Stomach (tissue), 9 donors: ENCODE measurements around the gene PHLDB1. TPM values are rescaled to one million over a fixed set of nuclear protein-coding genes. Genes with fewer than 3 reads are reported as not detected.

Experiments used
- DNase-seq, 2 donors: peaks; one replicate each; pipeline versions ENCODE4 v3.0.0 to v3.0.0-alpha.2; 2013 to 2019
- H3K27ac ChIP-seq, 5 donors: fragments of 200-600 bp in 4 of 5; sonication (generic) in 4 of 5; one replicate each; pipeline ENCODE4 v1.5.1; 2013 to 2019; ENCODE audit warnings: mild to moderate bottlenecking in 1 of 5, moderate library complexity in 1 of 5
- H3K27me3 ChIP-seq, 3 donors: fragments of 200-600 bp; sonication (generic); one replicate each; pipeline ENCODE4 v1.5.1; 2017 to 2019; ENCODE audit warnings: mixed run types in 1 of 3
- H3K36me3 ChIP-seq, 4 donors: fragments of 200-600 bp; sonication (generic); 1 replicate in 3 of 4; 2 replicates in 1 of 4; pipeline ENCODE4 v1.5.1; 2016 to 2019
- H3K4me1 ChIP-seq, 4 donors: fragments of 200-600 bp; sonication (generic); one replicate each; pipeline ENCODE4 v1.5.1; 2016 to 2019
- H3K4me3 ChIP-seq, 4 donors: fragments of 200-600 bp; sonication (generic) in 3 of 4; one replicate each; pipeline ENCODE4 v1.5.1; 2016 to 2019; ENCODE audit warnings: mild to moderate bottlenecking in 1 of 4
- H3K9me3 ChIP-seq, 4 donors: fragments of 200-600 bp; sonication (generic); one replicate each; pipeline ENCODE4 v1.5.1; 2016 to 2019
- EP300 ChIP-seq: sonication (generic); formaldehyde crosslinking; IDR thresholded peaks from one replicate; pipeline ENCODE4 v1.6.1; 2017; ENCODE audit warnings: antibody characterized with exemption
- POLR2A ChIP-seq, 4 donors: fragments of 450-650 bp; IDR thresholded peaks; one replicate each; pipeline ENCODE4 v1.6.1; 2016; ENCODE audit warnings: antibody characterized with exemption in 4 of 4, control low read depth in 2 of 4, mild to moderate bottlenecking in 1 of 4, moderate library complexity in 1 of 4
- POLR2AphosphoS5 ChIP-seq, 3 donors: sonication (generic); formaldehyde crosslinking; IDR thresholded peaks; one replicate each; pipeline ENCODE4 v1.6.1; 2016; ENCODE audit warnings: antibody characterized with exemption in 3 of 3
- WGBS, 5 donors: extraction: QIAGEN DNeasy Blood & Tissue Kit in 3 of 5; methylation state at CpG; one replicate each; pipeline versions ENCODE4 v1.1.5 to v1.1.7; 2013 to 2018; 5-methylcytosine and 5-hydroxymethylcytosine counted together
- intact Hi-C: fragments of 100-400 bp; cut with DNase I; formaldehyde crosslinking; loops from one replicate; pipeline ENCODE4 v1.15.1; 2023; ENCODE audit warnings: low total_unique reads
- polyA plus RNA-seq, 3 donors: library from polyadenylated mRNA; stranded (reverse); fragments of 200-250 nt; gene quantifications; one replicate each; pipeline ENCODE4 v1.2.3, GENCODE V29; 2013
- total RNA-seq, 5 donors: library from RNA; depleted of rRNA; stranded (reverse); fragments of >200 nt; gene quantifications; one replicate each; pipeline versions ENCODE4 v1.1.0 to v1.2.3, GENCODE V29; 2014 to 2016
- TF ChIP-seq, protein P1 (sequence below), 7 experiments: fragments of 450-650 bp in 4 of 7; fragments of 200-600 bp in 3 of 7; sonication (generic) in 3 of 7; IDR thresholded peaks; one replicate each; pipeline ENCODE4 v1.5.1; 2016 to 2019; ENCODE audit warnings: antibody characterized with exemption in 7 of 7, control low read depth in 2 of 7, mild to moderate bottlenecking in 1 of 7
- donor health status: healthy with polysubstance abuse.
- donor health status: Bipolar disorder and iron deficiency.
- donor health status: healthy.

The PHLDB1 gene
- total and polyA plus RNA-seq, 8 donors = 28.4 to 291 (median 41.4) TPM

DNA sequence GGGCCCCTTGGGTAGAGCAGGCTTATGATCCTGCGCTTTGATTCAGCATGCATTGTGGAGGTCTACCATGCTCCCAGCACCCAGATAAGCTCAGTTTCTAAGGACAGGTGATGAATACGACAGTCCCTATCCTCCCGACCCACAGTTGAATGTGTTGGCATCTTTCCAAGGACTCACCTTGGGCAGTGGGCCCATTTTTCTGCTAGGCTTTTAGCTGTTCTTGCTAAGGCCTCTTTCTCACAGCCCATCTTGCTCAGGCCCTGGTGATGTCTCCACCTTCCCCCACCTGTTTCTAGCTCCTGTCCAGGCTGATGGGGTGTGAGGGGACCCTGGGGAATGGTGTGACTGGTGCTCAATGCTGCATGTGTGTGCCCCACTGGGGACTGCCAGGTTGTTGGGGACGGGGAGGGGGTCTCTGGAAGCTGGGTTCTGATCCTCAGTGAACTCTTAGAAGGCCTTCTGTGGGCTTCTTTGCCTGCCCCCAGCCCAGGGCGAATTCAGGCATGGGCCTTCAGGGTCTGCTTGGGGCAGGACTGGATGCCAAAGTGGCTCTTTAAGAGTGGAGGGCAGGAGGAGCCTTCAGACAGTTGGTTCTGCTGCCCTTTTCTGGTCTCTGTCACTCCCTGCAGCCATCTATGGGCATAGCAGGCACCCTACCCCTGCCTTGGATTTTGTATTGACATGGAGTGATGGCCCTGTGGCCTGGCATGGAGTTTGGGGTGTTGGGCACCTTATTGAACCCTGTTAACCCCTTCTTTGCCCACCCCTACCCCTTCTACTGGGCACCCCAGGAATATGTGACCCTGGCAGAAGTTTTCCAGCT, 33.1 kb downstream of the PHLDB1 start:
- Histone ChIP-seq H3K4me1 (peaks cover 5 to 36% (median 22%) of the 10 kb centered on the region in 4 donors), H3K27me3 (no peaks in the 10 kb centered on the region), H3K9me3 (no peaks in the 10 kb centered on the region), H3K4me3 (no peak overlapping the region), H3K36me3 (peaks cover 32 to 93% (median 78%) of the 10 kb centered on the region in 4 donors), H3K27ac (no peak overlapping the region)
- TF ChIP-seq POLR2A (IDR thresholded peaks at IDR 0.05) = no peak
- no peak for TF ChIP-seq EP300
- TF ChIP-seq, protein P1, sequence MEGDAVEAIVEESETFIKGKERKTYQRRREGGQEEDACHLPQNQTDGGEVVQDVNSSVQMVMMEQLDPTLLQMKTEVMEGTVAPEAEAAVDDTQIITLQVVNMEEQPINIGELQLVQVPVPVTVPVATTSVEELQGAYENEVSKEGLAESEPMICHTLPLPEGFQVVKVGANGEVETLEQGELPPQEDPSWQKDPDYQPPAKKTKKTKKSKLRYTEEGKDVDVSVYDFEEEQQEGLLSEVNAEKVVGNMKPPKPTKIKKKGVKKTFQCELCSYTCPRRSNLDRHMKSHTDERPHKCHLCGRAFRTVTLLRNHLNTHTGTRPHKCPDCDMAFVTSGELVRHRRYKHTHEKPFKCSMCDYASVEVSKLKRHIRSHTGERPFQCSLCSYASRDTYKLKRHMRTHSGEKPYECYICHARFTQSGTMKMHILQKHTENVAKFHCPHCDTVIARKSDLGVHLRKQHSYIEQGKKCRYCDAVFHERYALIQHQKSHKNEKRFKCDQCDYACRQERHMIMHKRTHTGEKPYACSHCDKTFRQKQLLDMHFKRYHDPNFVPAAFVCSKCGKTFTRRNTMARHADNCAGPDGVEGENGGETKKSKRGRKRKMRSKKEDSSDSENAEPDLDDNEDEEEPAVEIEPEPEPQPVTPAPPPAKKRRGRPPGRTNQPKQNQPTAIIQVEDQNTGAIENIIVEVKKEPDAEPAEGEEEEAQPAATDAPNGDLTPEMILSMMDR (IDR thresholded peaks at IDR 0.05) = no peak
- TF ChIP-seq POLR2AphosphoS5 (IDR thresholded peaks at IDR 0.05) = no peak
- WGBS, 5 donors = 62 to 74% (median 70%) methylated on average over 5 of the region's 5 CpGs
- DNase-seq = no peak
- intact Hi-C loops = no loop called here

DNA sequence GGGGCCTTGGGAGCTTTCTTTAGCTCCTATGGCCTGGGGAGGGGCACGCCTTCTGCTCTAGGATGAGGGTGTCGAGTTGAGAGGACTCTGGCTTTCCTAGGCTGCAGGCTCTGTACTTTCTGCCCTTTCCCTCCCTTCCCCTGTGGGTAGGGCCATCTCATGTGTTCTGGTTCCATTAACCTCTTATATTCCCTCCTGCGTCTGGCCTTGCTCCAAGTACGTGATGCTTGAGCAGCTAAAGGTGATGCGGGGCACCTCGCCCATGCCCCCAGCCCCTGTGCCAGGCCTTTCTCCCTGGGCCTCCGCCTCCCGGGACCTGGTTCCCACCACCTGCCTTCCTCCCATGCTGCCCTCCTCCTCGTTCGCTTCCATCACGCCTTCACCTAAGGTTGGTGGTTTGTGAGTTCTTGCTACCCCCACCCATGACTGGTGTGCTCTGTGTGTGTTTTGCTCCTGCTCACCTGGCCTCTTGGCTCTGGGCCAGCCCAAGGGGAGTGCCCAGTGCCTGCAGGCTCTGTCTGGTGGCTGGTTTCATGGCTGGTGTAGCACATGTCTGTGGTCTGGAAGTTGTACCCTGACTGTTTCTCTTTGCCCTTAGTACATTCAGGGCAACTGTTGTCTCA, 34.1 kb downstream of the PHLDB1 start:
- intact Hi-C loops = no loop called here
- TF ChIP-seq POLR2AphosphoS5 (IDR thresholded peaks at IDR 0.05) = no peak
- TF ChIP-seq EP300 = no peak
- TF ChIP-seq, protein P1 (IDR thresholded peaks at IDR 0.05) = no peak
- no peak overlapping the region for H3K27ac ChIP-seq

DNA sequence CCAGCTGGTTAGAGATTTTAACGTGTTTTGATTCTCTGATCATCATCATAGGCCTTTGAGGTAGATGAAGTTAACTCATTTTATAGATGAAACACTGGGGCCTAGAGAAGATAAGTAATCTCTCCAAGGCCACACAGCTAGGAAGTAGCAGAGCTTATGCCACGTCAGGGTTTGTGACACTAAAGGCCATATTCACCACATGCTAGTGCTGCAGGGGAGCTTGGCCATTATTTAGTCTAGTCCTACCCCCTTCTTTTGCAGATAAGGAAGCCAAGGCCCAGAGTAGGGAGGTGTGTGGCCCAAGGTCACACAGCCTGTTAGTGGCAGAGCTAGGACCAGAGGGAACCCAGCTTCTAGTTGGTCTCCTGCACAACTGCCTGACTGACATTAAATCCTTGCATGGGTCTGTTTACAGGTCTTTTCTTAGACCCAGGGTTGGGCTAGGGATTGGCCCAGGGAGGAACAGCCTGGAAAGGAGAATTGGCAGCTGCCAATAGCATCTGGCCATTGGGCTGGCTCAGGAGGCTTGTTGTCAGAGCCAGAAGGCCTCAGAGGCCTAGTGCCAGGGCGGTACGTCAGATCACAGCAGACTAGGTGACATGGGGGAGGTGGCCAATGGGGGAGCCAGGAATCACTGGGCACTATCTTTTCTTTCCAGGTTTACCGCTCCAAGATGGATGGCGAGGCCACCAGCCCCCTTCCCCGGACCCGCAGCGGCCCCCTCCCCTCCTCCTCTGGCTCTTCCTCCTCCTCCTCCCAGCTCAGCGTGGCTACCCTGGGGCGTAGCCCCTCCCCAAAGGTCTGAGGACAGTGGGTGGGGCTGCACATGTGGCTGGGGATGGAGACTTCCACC, 36.0 kb downstream of the PHLDB1 start:
- H3K27ac ChIP-seq = peak overlapping the region in 1 of 5 donors; percentile 7

More for the DNA sequence above, 34.1 kb downstream of the PHLDB1 start:
- Histone ChIP-seq H3K36me3 (peaks cover 36 to 90% (median 83%) of the 10 kb centered on the region in 4 donors), H3K4me1 (peaks cover 5 to 27% (median 18%) of the 10 kb centered on the region in 4 donors), H3K27me3 (no peaks in the 10 kb centered on the region), H3K9me3 (no peaks in the 10 kb centered on the region), H3K4me3 (no peak overlapping the region)
- DNase-seq = peak; percentile 88 to 92
- WGBS, 5 donors = 38 to 68% (median 55%) methylated on average over 11 of the region's 11 CpGs

More for the DNA sequence above, 36.0 kb downstream of the PHLDB1 start:
- peaks cover 5 to 23% (median 18%) of the 10 kb centered on the region in 4 donors for H3K4me1 ChIP-seq
- intact Hi-C loops = no loop called here
- no peak for DNase-seq
- H3K9me3 ChIP-seq = no peaks in the 10 kb centered on the region
- 67 to 79% (median 76%) methylated on average over 5 to 11 of the region's 11 CpGs for WGBS, 5 donors
- peaks cover 38 to 95% (median 94%) of the 10 kb centered on the region in 4 donors for H3K36me3 ChIP-seq
- TF ChIP-seq POLR2AphosphoS5 (IDR thresholded peaks at IDR 0.05) (no peak), EP300 (no peak), POLR2A (IDR thresholded peaks at IDR 0.05) (no peak)
- TF ChIP-seq, protein P1 (IDR thresholded peaks at IDR 0.05) = no peak
- no peaks in the 10 kb centered on the region for H3K27me3 ChIP-seq
- no peak overlapping the region for H3K4me3 ChIP-seq
